Measurements from ENCODE around the gene HDAC4. TPM values are rescaled to one million over a fixed set of nuclear protein-coding genes. Genes with fewer than 3 reads are reported as not detected.

Gene HDAC4
- total and polyA plus RNA-seq, 2 of the 4 experiments (the other 2 are of a cell fraction): 4.1 to 7.2 TPM

GRCh38 chr2:239349453-239350135, 51.2 kb downstream of the HDAC4 start:
- Histone ChIP-seq H2AFZ (replicated peaks; ENCODE audit: low read length, poor library complexity) (no peak overlapping the region), H4K8ac (ENCODE audit: low read depth in 2 of 2, low read length in 2 of 2) (no peak overlapping the region), H3K4me3 (ENCODE audit: insufficient read depth, low read depth, low read length) (no peak overlapping the region), H2AK5ac (ENCODE audit: low read depth, low read length) (no peak overlapping the region), H3K9ac (ENCODE audit: low read depth, low read length) (no peak overlapping the region), H3K9me3 (ENCODE audit: control insufficient read depth, insufficient read depth, low read length) (peaks cover 1% of the 10 kb centered on the region; the same call in 1 of the 2 replicates), H3K56ac (ENCODE audit: extremely low read depth, insufficient read depth, low read length) (no peak overlapping the region), H2BK15ac (ENCODE audit: low read depth, low read length) (no peak overlapping the region), H3K79me1 (ENCODE audit: low read depth in 1 of 2, low read length in 2 of 2) (peaks cover 39 to 69% of the 10 kb centered on the region in 2 experiments), H2BK20ac (ENCODE audit: low read depth, low read length) (no peak overlapping the region), H3K18ac (ENCODE audit: low read depth, low read length) (no peak overlapping the region), H3K36me3 (ENCODE audit: control insufficient read depth, insufficient read depth, low read length) (peaks cover 30% of the 10 kb centered on the region), H2BK120ac (ENCODE audit: low read depth, low read length) (no peak overlapping the region), H3K4me1 (ENCODE audit: control insufficient read depth, insufficient read depth, low read length) (peaks cover 4% of the 10 kb centered on the region), H3K27ac (ENCODE audit: insufficient read depth, low read length) (no peak overlapping the region), H4K5ac (ENCODE audit: low read depth, low read length) (no peak overlapping the region), H3K23ac (ENCODE audit: low read depth, low read length) (no peak overlapping the region), H3K4ac (ENCODE audit: low read depth, low read length) (no peak overlapping the region), H3K9me1 (ENCODE audit: insufficient read depth, low read length) (peaks cover 18% of the 10 kb centered on the region), H4K20me1 (ENCODE audit: insufficient read depth, low read length) (peaks cover 16% of the 10 kb centered on the region; the same call in 1 of the 2 replicates), H3K27me3 (ENCODE audit: control insufficient read depth, insufficient read depth, low read length) (no peaks in the 10 kb centered on the region), H3K14ac (replicated peaks; ENCODE audit: low read depth, low read length) (no peak overlapping the region), H3K4me2 (ENCODE audit: low read depth, low read length) (no peak overlapping the region), H2AK9ac (replicated peaks; ENCODE audit: low read depth, low read length, poor library complexity) (no peak overlapping the region), H2BK5ac (ENCODE audit: low read depth, low read length, poor library complexity, severe bottlenecking) (no peak overlapping the region), H4K91ac (ENCODE audit: insufficient read depth, low read depth, low read length) (no peak overlapping the region)
- dilution Hi-C loops (cut with HindIII; ENCODE audit: low sequenced_read_pairs, unreplicated experiment): no loop called here
- ATAC-seq (ENCODE audit: low read depth): no peak
- in situ Hi-C loops (cut with MboI; ENCODE audit: low sequenced_read_pairs): no loop called here
- WGBS, 2 experiments (ENCODE audit: extremely low coverage in 2 of 2, insufficient read length in 1 of 2): no CpG with 5 or more reads among the region's 25 CpGs
- no TSS peak for BruUV-seq (replicated peaks)
- TF ChIP-seq MAZ (IDR thresholded peaks at IDR 0.05; ENCODE audit: borderline replicate concordance, low read depth, low read length) (no peak), NFE2L2 (IDR thresholded peaks at IDR 0.05; ENCODE audit: low read depth, low read length) (no peak), MAFK (IDR thresholded peaks at IDR 0.05; ENCODE audit: low read depth, low read length) (no peak), POLR2A (IDR thresholded peaks at IDR 0.05; ENCODE audit: low read depth, low read length) (no peak), CTCF (conservative IDR thresholded peaks at IDR 0.05; ENCODE audit: low read depth, low read length) (no peak), BHLHE40 (IDR thresholded peaks at IDR 0.05; ENCODE audit: low read depth, low read length) (no peak), USF2 (IDR thresholded peaks at IDR 0.05; ENCODE audit: low read depth, low read length) (no peak), RAD21 (IDR thresholded peaks at IDR 0.05; ENCODE audit: low read length) (no peak), MXI1 (IDR thresholded peaks at IDR 0.05; ENCODE audit: borderline replicate concordance, low read depth, low read length) (no peak), ELK1 (IDR thresholded peaks at IDR 0.05; ENCODE audit: borderline replicate concordance, low read depth, low read length) (no peak), CEBPB (IDR thresholded peaks at IDR 0.05; ENCODE audit: low read depth, low read length) (no peak), SMC3 (IDR thresholded peaks at IDR 0.05; ENCODE audit: low read depth, low read length) (no peak), RCOR1 (IDR thresholded peaks at IDR 0.05; ENCODE audit: insufficient replicate concordance, low read length) (no peak), FOS (IDR thresholded peaks at IDR 0.05; ENCODE audit: low read depth, low read length) (no peak)
- POLR2A ChIA-PET (ENCODE audit: unreplicated experiment): no interaction called here
- DNase-seq: no peak
- intact Hi-C loops (cut with micrococcal nuclease): no loop called here
- CTCF ChIA-PET: interaction anchor here (1.2 kb wide), 1 partner anchor 18 kb away, joined by 3 read pairs; no protein-coding TSS in a partner anchor

All from IMR-90 (cell line).